GM12874 (cell line): Measurements from ENCODE around the gene DBN1.

Source experiments
- TF ChIP-seq, protein P1 (sequence below): IDR thresholded peaks from 2 replicates; pipeline ENCODE4 v1.5.1; 2011; ENCODE audit warnings: low read depth, mild to moderate bottlenecking, control low read depth, low read length, moderate library complexity; ENCODE audit not compliant: insufficient read depth

DBN1 gene

DNA sequence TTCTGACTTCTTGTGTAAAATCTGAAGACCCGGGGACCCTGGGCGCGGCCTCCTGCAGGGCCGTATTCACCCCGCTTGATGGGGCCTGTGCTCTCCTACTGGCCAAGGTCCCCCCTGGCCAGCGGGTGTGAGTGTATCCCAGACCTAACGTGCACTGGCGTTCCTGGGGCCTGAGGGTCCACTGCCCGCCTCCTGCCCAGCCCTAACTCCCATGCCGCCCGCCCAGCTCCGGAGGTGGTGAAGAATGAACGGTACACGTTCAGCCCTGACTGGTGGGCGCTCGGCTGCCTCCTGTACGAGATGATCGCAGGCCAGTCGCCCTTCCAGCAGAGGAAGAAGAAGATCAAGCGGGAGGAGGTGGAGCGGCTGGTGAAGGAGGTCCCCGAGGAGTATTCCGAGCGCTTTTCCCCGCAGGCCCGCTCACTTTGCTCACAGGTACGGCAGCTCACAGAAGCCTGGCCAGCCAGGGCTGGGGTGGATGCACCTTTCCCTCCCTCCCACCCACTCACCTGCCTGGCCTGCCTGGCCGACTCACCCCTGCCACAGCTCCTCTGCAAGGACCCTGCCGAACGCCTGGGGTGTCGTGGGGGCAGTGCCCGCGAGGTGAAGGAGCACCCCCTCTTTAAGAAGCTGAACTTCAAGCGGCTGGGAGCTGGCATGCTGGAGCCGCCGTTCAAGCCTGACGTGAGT lies 37.4 kb downstream of the DBN1 start:
- TF ChIP-seq, protein P1, sequence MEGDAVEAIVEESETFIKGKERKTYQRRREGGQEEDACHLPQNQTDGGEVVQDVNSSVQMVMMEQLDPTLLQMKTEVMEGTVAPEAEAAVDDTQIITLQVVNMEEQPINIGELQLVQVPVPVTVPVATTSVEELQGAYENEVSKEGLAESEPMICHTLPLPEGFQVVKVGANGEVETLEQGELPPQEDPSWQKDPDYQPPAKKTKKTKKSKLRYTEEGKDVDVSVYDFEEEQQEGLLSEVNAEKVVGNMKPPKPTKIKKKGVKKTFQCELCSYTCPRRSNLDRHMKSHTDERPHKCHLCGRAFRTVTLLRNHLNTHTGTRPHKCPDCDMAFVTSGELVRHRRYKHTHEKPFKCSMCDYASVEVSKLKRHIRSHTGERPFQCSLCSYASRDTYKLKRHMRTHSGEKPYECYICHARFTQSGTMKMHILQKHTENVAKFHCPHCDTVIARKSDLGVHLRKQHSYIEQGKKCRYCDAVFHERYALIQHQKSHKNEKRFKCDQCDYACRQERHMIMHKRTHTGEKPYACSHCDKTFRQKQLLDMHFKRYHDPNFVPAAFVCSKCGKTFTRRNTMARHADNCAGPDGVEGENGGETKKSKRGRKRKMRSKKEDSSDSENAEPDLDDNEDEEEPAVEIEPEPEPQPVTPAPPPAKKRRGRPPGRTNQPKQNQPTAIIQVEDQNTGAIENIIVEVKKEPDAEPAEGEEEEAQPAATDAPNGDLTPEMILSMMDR = no peak

DNA sequence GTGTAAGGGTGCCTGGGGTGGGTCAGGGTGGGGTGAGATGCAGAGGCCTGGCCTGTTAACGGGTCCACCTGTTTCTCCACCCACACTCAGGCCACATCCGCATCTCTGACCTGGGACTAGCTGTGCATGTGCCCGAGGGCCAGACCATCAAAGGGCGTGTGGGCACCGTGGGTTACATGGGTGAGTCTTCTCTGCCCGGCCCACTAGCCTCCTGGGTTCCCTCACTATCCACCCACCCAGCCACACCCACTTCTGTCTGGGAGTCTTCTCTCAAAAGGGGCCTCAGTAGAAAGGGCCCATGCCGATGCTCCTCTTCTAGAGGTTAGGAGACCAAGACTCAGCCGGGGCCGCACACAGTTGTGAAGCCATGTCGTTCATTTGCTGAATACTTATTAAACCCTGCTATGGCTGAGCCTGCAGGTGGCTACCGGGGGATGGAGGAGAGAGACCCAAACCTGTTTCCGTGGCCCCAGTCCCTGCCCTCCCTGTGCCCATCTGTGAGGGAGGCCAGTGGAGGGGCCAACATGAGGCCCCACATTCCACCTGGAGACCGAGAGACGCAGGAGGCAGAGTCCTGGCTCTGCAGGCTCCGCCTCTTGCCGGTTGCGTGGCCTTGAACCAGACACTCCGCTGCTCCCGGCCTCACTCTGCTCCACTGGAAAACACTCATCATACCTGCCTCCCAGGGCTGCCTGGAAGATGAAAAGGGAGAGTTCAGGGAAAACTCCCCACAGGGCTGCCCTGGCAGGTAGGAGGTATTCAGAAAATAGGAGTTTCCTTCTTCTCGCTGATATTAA lies 38.3 kb downstream of the DBN1 start:
- TF ChIP-seq, protein P1 = no peak

DNA sequence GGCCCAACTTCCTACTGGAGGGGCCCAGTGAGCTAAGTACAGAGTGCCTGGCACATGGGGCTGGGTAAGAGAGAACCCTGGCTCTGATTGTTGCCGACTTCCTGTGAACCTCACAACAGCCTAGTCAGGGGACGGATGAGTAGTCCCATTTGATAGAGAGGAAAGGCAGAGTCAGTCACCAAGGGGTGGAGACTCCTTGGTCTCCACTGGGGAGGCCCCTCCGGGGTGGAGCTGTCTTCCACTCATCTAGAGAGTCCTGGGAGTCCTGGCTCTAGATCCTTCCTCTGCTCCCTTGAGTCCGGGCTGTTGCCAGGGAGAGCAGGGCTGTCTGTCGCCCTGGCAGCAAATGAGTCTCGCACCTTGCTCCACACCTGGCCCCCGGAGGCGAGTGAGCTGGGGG lies 39.0 kb downstream of the DBN1 start:
- TF ChIP-seq, protein P1 = no peak

DNA sequence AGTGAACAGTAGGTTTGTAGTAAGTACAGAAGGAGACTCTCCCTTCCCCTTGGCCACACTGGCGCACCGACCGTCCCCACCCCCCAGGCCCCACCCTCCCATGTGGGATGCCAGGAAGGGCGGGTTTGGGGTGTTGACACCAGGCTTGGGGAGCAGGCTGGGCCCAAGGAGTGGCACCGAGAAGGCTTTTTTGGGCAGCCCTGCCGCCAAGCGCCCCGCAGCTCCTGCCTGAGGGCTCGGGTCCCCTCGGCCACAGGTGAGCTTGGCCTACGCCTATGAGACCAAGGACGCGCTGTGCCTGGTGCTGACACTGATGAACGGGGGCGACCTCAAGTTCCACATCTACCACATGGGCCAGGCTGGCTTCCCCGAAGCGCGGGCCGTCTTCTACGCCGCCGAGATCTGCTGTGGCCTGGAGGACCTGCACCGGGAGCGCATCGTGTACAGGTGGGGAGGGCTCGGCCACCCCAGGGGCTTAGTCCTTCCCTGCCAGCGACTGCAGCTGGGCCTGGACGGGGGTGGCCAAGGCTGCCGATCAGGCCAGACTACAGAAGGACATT lies 39.7 kb downstream of the DBN1 start:
- TF ChIP-seq, protein P1 = no peak

DNA sequence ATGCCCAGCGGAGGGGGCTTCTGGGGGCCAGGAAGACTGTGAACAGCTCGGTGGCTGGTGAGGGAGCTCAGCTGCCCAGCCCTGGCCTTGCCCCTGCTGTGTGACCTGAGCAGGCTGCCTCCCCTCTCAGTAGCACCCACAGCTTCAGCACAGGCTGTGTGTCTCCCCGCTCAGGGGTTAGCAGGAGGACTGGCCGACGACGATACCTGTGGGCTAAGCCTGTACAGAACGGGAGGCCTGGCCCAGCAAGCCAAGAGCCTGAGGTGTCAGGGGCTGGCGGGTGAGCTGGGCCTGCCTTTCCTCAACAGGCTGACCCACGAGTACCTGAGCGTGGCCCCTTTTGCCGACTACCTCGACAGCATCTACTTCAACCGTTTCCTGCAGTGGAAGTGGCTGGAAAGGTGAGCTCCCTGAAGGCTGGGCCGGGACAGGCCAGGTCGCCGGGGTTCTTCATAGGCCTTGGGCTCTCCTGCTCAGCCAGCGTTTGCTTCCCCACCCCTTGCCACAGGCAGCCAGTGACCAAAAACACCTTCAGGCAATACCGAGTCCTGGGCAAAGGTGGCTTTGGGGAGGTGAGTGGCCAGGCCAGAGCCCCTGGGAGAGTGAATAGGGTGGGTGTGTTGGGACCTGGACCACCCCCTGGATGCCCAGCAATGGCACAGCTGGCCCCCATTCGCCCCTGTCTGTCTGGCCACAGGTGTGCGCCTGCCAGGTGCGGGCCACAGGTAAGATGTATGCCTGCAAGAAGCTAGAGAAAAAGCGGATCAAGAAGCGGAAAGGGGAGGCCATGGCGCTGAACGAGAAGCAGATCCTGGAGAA lies 40.4 kb downstream of the DBN1 start:
- TF ChIP-seq, protein P1 = no peak

DNA sequence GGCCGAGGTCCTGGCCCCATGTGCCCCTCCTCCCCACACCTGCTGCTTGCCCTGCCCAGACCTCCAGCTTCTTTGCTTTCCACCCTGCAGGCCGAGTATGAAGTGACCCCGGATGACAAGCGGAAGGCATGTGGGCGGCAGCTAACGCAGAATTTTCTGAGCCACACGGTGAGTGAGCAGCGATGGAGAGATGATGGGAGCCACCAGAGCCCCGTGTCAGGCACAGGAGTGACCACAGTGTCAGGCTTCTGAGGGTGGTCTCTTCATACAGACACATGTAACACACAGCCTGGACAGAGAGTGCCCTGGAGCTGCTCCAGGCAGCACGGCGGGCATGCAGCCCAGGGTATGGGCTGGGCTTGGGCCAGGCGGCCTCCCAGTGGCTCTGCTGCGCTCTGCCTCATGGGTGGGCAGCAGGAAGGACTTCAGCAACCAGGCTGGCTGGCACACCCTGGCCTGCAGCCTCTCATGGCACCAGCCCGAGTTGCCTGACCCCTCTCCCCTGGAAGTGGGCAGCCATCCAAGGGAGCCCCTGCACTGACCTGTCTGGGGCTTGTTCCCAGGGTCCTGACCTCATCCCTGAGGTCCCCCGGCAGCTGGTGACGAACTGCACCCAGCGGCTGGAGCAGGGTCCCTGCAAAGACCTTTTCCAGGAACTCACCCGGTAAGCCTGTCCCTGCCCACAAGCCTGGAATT lies 41.1 kb downstream of the DBN1 start:
- TF ChIP-seq, protein P1 = no peak
